SK-N-SH (cell line): ENCODE measurements around the gene PTOV1. TPM values are rescaled to one million over a fixed set of nuclear protein-coding genes. Genes with fewer than 3 reads are reported as not detected.

ENCODE experiments used
- CTCF ChIA-PET: fragments of 300-600, 350-600 bp; formaldehyde crosslinking; extraction: SDS; loops from one replicate; lab custom pipeline; 2021; lab: Yijun Ruan, JAX
- POLR2A ChIA-PET: fragments of 350-600 bp; sonication (Branson Sonifier 250); formaldehyde crosslinking; extraction: SDS; loops from one replicate; lab custom pipeline; 2020; ENCODE audit warnings: antibody characterized with exemption, inconsistent platforms; lab: Yijun Ruan, JAX
- DNase-seq: peaks from one replicate; pipeline ENCODE4 v3.0.0; 2012
- H2AFZ ChIP-seq: fragments of 200-600 bp; sonication (generic); 2 replicates; pipeline ENCODE4 v1.8.1; 2016; ENCODE audit warnings: antibody characterized with exemption, mild to moderate bottlenecking, low read depth
- H3F3A ChIP-seq: fragments of 200-600 bp; sonication (generic); replicated peaks from 2 replicates; pipeline ENCODE3; 2016; ENCODE audit warnings: antibody characterized with exemption, mild to moderate bottlenecking; ENCODE audit not compliant: insufficient read depth
- H3K27ac ChIP-seq, 2 experiments: fragments of 200-500 bp in 1 of 2; fragments of 200-600 bp in 1 of 2; sonication (Bioruptor generic) in 1 of 2; sonication (generic), shearing (Covaris generic) in 1 of 2; 2 replicates each; pipeline versions ENCODE4 v1.5.1 to v1.6.1; 2014 to 2016; ENCODE audit warnings: low read depth in 2 of 2, inconsistent platforms in 1 of 2, low read length in 1 of 2, mild to moderate bottlenecking in 1 of 2, mixed read lengths in 1 of 2
- H3K27me3 ChIP-seq: fragments of 200-600 bp; sonication (generic), shearing (Covaris generic); 2 replicates; pipeline ENCODE4 v1.6.1; 2016; ENCODE audit warnings: mixed run types; ENCODE audit not compliant: insufficient read depth
- H3K36me3 ChIP-seq, 2 experiments: fragments of 200-500 bp in 1 of 2; fragments of 200-600 bp in 1 of 2; sonication (Bioruptor generic) in 1 of 2; sonication (generic) in 1 of 2; replicated peaks in 1 of 2; 2 replicates each; pipeline versions ENCODE3 to v1.5.1; 2014 to 2016; ENCODE audit warnings: low read length in 1 of 2, mild to moderate bottlenecking in 1 of 2; ENCODE audit not compliant: insufficient read depth in 2 of 2, control insufficient read depth in 1 of 2
- H3K4me1 ChIP-seq, 2 experiments: fragments of 200-500 bp in 1 of 2; fragments of 200-600 bp in 1 of 2; sonication (Bioruptor generic) in 1 of 2; sonication (generic), shearing (Covaris generic) in 1 of 2; 2 replicates each; pipeline versions ENCODE4 v1.5.1 to v1.6.1; 2014 to 2016; ENCODE audit warnings: low read depth in 1 of 2, low read length in 1 of 2, mixed run types in 1 of 2; ENCODE audit not compliant: insufficient read depth in 2 of 2, control insufficient read depth in 1 of 2
- H3K4me2 ChIP-seq: fragments of 200-600 bp; sonication (generic), shearing (Covaris generic); 2 replicates; pipeline ENCODE4 v1.6.1; 2017; ENCODE audit warnings: mixed run types
- H3K4me3 ChIP-seq, 2 experiments: fragments of 200-500 bp in 1 of 2; fragments of 200-600 bp in 1 of 2; sonication (Bioruptor generic) in 1 of 2; sonication (generic), shearing (Covaris generic) in 1 of 2; 2 replicates each; pipeline versions ENCODE4 v1.5.1 to v1.8.1; 2014 to 2016; ENCODE audit warnings: low read depth in 2 of 2, inconsistent platforms in 1 of 2, low read length in 1 of 2, mild to moderate bottlenecking in 1 of 2, mixed read lengths in 1 of 2, moderate library complexity in 1 of 2
- H3K79me2 ChIP-seq: fragments of 200-600 bp; sonication (generic); 2 replicates; pipeline ENCODE4 v1.8.1; 2017; ENCODE audit warnings: mild to moderate bottlenecking; ENCODE audit not compliant: insufficient read depth
- H3K9ac ChIP-seq: fragments of 200-600 bp; sonication (generic); 2 replicates; pipeline ENCODE4 v1.6.1; 2017; ENCODE audit warnings: mixed run types
- H3K9me2 ChIP-seq: fragments of 200-600 bp; sonication (generic); 2 replicates; pipeline ENCODE4 v1.6.1; 2017; ENCODE audit warnings: mixed run types
- H3K9me3 ChIP-seq: fragments of 200-600 bp; sonication (generic); 2 replicates; pipeline ENCODE4 v1.6.1; 2017; ENCODE audit warnings: mixed run types, mild to moderate bottlenecking, moderate library complexity
- H4K20me1 ChIP-seq: fragments of 200-600 bp; sonication (generic); 2 replicates; pipeline ENCODE4 v1.6.1; 2017; ENCODE audit warnings: mild to moderate bottlenecking, mixed run types; ENCODE audit not compliant: insufficient read depth
- ELF1 ChIP-seq: IDR thresholded peaks from 2 replicates; pipeline ENCODE4 v1.4.0; 2012
- EZH2phosphoT487 ChIP-seq: fragments of 200-600 bp; sonication (generic); IDR thresholded peaks from 2 replicates; pipeline ENCODE4 v1.6.1; 2017; ENCODE audit warnings: low read depth, mixed run types, mild to moderate bottlenecking, antibody characterized with exemption, moderate library complexity, borderline replicate concordance
- GABPA ChIP-seq: IDR thresholded peaks from 2 replicates; pipeline ENCODE4 v1.4.0; 2012; ENCODE audit warnings: low read depth, mild to moderate bottlenecking
- GATA2 ChIP-seq: sonication (generic); formaldehyde crosslinking; IDR thresholded peaks from 2 replicates; pipeline ENCODE4 v1.5.0; 2020; ENCODE audit warnings: mild to moderate bottlenecking, missing genetic modification reagents
- MAX ChIP-seq: IDR thresholded peaks from 2 replicates; pipeline ENCODE4 v1.4.0; 2012; ENCODE audit warnings: low read depth
- MEF2A ChIP-seq: IDR thresholded peaks from 2 replicates; pipeline ENCODE4 v1.4.0; 2012; ENCODE audit warnings: low read depth, borderline replicate concordance
- MXI1 ChIP-seq: IDR thresholded peaks from 2 replicates; pipeline ENCODE4 v1.6.1; 2012; ENCODE audit warnings: mild to moderate bottlenecking, low read depth, low read length, improper control_type of control experiment
- NFIC ChIP-seq: IDR thresholded peaks from 2 replicates; pipeline ENCODE4 v1.4.0; 2012; ENCODE audit warnings: borderline replicate concordance
- NRF1 ChIP-seq: IDR thresholded peaks from 2 replicates; pipeline ENCODE4 v1.6.1; 2012; ENCODE audit warnings: low read depth, mild to moderate bottlenecking, low read length
- RAD21 ChIP-seq: IDR thresholded peaks from 2 replicates; pipeline ENCODE4 v1.6.1; 2012; ENCODE audit warnings: mild to moderate bottlenecking, low read length
- RFX5 ChIP-seq: IDR thresholded peaks from 2 replicates; pipeline ENCODE4 v1.6.1; 2012; ENCODE audit warnings: mild to moderate bottlenecking, improper control_type of control experiment, low read length
- RXRA ChIP-seq: IDR thresholded peaks from 2 replicates; pipeline ENCODE4 v1.4.0; 2012; ENCODE audit warnings: low read depth, mild to moderate bottlenecking, borderline replicate concordance
- SMC3 ChIP-seq: IDR thresholded peaks from 2 replicates; pipeline ENCODE4 v1.6.1; 2012; ENCODE audit warnings: low read depth, low read length, improper control_type of control experiment
- TAF1 ChIP-seq: IDR thresholded peaks from 2 replicates; pipeline ENCODE4 v1.6.1; 2012; ENCODE audit warnings: low read depth, mild to moderate bottlenecking, low read length, moderate library complexity, borderline replicate concordance
- TCF12 ChIP-seq: IDR thresholded peaks from 2 replicates; pipeline ENCODE4 v1.4.0; 2012
- TEAD4 ChIP-seq: IDR thresholded peaks from 2 replicates; pipeline ENCODE4 v1.4.0; 2012; ENCODE audit warnings: mild to moderate bottlenecking, borderline replicate concordance; ENCODE audit not compliant: insufficient read depth
- WGBS: methylation state at CpG from one replicate; pipeline ENCODE4 v1.1.6; 2017; ENCODE audit warnings: low lambda C conversion rate; 5-methylcytosine and 5-hydroxymethylcytosine counted together
- polyA plus RNA-seq, 3 experiments: library from polyadenylated mRNA; depleted of rRNA; stranded (reverse); fragments of >200 nt; gene quantifications; 2 replicates each; pipeline ENCODE4 v1.2.3, GENCODE V29; 2012
- TF ChIP-seq, protein P1 (sequence below): IDR thresholded peaks from 2 replicates; pipeline ENCODE4; 2012
- TF ChIP-seq, protein P2 (sequence below): fragments of 150-350 bp; IDR thresholded peaks from 2 replicates; pipeline ENCODE4 v1.6.1; 2017; ENCODE audit warnings: antibody characterized with exemption, low read length, low read depth, borderline replicate concordance
- TF ChIP-seq, protein P3 (sequence below): IDR thresholded peaks from 2 replicates; pipeline ENCODE4 v1.6.1; 2012; ENCODE audit warnings: mild to moderate bottlenecking, low read depth, low read length, moderate library complexity
- TF ChIP-seq, protein P4 (sequence below): fragments of 200-600 bp; sonication (generic); IDR thresholded peaks from 2 replicates; pipeline ENCODE4 v1.6.1; 2017; ENCODE audit warnings: antibody characterized with exemption, mild to moderate bottlenecking, moderate library complexity

PTOV1 gene
- polyA plus RNA-seq, 1 of the 3 experiments (the other 2 are of a cell fraction), result 95.0 TPM

DNA sequence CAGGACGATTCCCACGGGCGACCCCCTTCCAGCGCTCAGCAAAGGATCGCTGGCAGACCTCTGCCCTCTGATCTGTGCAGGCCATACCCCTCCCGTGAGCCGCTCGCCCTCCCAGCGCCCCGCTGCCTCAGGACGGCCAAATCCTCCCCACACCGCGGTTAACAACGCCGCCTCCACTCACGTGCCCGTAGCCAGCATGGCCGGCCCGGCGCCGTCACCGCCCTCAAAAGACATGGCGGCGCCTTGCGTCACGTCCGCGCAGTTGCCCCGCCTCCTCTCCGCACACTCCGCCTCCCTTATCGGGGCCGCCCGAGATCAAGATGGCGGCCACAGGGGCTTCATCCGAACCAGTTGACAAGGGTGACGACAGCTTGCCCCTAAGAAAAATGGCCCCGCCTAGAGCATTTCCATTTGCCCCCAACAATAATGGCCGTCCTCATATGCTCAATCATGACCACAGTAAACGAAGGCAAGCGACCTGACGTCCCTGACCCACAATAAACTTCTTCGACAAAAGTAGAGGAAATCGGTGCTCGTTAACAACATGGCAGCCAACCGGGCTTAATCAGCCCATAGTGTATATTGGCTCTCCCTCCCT lies 25.6 kb downstream of the PTOV1 start (continued):
- peak; percentile 68 for TF ChIP-seq TAF1
- peak; percentile 77 for TF ChIP-seq MAX
- TF ChIP-seq GATA2 (CRISPR knock-in tag), result no peak
- TF ChIP-seq ELF1, result peak; percentile 59; the same call in 1 of the 2 replicates
- TF ChIP-seq, protein P1, sequence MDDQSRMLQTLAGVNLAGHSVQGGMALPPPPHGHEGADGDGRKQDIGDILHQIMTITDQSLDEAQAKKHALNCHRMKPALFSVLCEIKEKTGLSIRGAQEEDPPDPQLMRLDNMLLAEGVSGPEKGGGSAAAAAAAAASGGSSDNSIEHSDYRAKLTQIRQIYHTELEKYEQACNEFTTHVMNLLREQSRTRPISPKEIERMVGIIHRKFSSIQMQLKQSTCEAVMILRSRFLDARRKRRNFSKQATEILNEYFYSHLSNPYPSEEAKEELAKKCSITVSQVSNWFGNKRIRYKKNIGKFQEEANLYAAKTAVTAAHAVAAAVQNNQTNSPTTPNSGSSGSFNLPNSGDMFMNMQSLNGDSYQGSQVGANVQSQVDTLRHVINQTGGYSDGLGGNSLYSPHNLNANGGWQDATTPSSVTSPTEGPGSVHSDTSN, result peak; percentile 56
- TF ChIP-seq, protein P2, sequence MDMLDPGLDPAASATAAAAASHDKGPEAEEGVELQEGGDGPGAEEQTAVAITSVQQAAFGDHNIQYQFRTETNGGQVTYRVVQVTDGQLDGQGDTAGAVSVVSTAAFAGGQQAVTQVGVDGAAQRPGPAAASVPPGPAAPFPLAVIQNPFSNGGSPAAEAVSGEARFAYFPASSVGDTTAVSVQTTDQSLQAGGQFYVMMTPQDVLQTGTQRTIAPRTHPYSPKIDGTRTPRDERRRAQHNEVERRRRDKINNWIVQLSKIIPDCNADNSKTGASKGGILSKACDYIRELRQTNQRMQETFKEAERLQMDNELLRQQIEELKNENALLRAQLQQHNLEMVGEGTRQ, result no peak
- 0 out of 2 replicates have a peak, but pooled peaks have one; percentile 11 for TF ChIP-seq TCF12

- under 1% methylated on average over 37 of the region's 61 CpGs for WGBS
- H4K20me1 ChIP-seq, result no peaks in the 10 kb centered on the region
- no peaks in the 10 kb centered on the region for H3K9me2 ChIP-seq
- peak within 1 kb of the TSS; percentile 98 to 99 for H3K4me3 ChIP-seq
- H3F3A ChIP-seq, result no peaks in the 10 kb centered on the region
- no peaks in the 10 kb centered on the region for H3K9me3 ChIP-seq
- H3K4me2 ChIP-seq, result peak within 1 kb of the TSS; percentile 97
- peaks cover 50% of the 10 kb centered on the region for H3K79me2 ChIP-seq
- peak; percentile 91 for DNase-seq
- H3K27ac ChIP-seq, result peak within 1 kb of the TSS; percentile 96 to 99
- peaks cover 7 to 23% of the 10 kb centered on the region in 2 experiments; a peak in 3 of 4 replicates for H3K4me1 ChIP-seq
- peak within 1 kb of the TSS; percentile 84 for H2AFZ ChIP-seq
- H3K9ac ChIP-seq, result peak within 1 kb of the TSS; percentile 97
- POLR2A ChIA-PET, result interaction anchor here (0.6 to 3.5 kb wide), 10 partner anchors 9 to 268 kb away, joined by 3 to 22 read pairs (median 6); partner anchors contain the start of genes FUZ, NUP62, PNKP and PTOV1
- no peaks in the 10 kb centered on the region for H3K27me3 ChIP-seq
- peaks cover 28 to 43% of the 10 kb centered on the region in 2 experiments for H3K36me3 ChIP-seq
- CTCF ChIA-PET, result interaction anchor here (0.6 to 1.0 kb wide), 6 partner anchors 11 to 415 kb away, joined by 3 to 6 read pairs (median 3); partner anchors contain the start of gene ATF5
- no peak for TF ChIP-seq EZH2phosphoT487
- no peak for TF ChIP-seq RXRA
- TF ChIP-seq, protein P3, sequence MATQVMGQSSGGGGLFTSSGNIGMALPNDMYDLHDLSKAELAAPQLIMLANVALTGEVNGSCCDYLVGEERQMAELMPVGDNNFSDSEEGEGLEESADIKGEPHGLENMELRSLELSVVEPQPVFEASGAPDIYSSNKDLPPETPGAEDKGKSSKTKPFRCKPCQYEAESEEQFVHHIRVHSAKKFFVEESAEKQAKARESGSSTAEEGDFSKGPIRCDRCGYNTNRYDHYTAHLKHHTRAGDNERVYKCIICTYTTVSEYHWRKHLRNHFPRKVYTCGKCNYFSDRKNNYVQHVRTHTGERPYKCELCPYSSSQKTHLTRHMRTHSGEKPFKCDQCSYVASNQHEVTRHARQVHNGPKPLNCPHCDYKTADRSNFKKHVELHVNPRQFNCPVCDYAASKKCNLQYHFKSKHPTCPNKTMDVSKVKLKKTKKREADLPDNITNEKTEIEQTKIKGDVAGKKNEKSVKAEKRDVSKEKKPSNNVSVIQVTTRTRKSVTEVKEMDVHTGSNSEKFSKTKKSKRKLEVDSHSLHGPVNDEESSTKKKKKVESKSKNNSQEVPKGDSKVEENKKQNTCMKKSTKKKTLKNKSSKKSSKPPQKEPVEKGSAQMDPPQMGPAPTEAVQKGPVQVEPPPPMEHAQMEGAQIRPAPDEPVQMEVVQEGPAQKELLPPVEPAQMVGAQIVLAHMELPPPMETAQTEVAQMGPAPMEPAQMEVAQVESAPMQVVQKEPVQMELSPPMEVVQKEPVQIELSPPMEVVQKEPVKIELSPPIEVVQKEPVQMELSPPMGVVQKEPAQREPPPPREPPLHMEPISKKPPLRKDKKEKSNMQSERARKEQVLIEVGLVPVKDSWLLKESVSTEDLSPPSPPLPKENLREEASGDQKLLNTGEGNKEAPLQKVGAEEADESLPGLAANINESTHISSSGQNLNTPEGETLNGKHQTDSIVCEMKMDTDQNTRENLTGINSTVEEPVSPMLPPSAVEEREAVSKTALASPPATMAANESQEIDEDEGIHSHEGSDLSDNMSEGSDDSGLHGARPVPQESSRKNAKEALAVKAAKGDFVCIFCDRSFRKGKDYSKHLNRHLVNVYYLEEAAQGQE, result 0 out of 2 replicates have a peak, but pooled peaks have one; percentile 12
- TF ChIP-seq SMC3, result no peak
- TF ChIP-seq, protein P4, sequence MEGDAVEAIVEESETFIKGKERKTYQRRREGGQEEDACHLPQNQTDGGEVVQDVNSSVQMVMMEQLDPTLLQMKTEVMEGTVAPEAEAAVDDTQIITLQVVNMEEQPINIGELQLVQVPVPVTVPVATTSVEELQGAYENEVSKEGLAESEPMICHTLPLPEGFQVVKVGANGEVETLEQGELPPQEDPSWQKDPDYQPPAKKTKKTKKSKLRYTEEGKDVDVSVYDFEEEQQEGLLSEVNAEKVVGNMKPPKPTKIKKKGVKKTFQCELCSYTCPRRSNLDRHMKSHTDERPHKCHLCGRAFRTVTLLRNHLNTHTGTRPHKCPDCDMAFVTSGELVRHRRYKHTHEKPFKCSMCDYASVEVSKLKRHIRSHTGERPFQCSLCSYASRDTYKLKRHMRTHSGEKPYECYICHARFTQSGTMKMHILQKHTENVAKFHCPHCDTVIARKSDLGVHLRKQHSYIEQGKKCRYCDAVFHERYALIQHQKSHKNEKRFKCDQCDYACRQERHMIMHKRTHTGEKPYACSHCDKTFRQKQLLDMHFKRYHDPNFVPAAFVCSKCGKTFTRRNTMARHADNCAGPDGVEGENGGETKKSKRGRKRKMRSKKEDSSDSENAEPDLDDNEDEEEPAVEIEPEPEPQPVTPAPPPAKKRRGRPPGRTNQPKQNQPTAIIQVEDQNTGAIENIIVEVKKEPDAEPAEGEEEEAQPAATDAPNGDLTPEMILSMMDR, result no peak
- peak; percentile 64; the same call in 1 of the 2 replicates for TF ChIP-seq ELF1
- TF ChIP-seq GABPA, result peak; percentile 82
- peak; percentile 82 for TF ChIP-seq NRF1
- TF ChIP-seq MXI1, result peak; percentile 87; the same call in 1 of the 2 replicates
- no peak for TF ChIP-seq MEF2A
- no peak for TF ChIP-seq TEAD4
- TF ChIP-seq MAX, result peak; percentile 90
- no peak for TF ChIP-seq RFX5
- TF ChIP-seq TAF1, result no peak; the same call in 1 of the 2 replicates
- TF ChIP-seq RAD21, result no peak
- TF ChIP-seq NFIC, result peak; percentile 93
These were observed 26.3 kb downstream of the PTOV1 start, which contains the start of the genes AKT1S1 and TBC1D17 for GRCh38 chr19:49877020-49877878. AKT1S1 (minus strand) TSS chr19:49877355; CDS start chr19:49873295, 4,060 bp downstream. TBC1D17 (plus strand) TSS chr19:49877702; CDS start chr19:49877724, 22 bp downstream.
